Natural killer cell treated with Interleukin-12 subunit alpha and Interleukin-12 subunit beta and Interleukin-15 and Interleukin-18, amount 100 ng/mL, for 72 hours (primary cell): ENCODE measurements around the gene SMPD1. TPM values are rescaled to one million over a fixed set of nuclear protein-coding genes. Genes with fewer than 3 reads are reported as not detected.
"Not testable (repeated sequence)": the region's sequence is repeated elsewhere in the genome, so short reads cannot be mapped to it uniquely, and the experiment has no call there.

ENCODE experiments used
- ATAC-seq, 2 donors: fragments of 150-1000 bp; cut with Tn5 transposase in 1 of 2; sonication (Bioruptor Pico), chemical (Tn5 transposase) in 1 of 2; 2 replicates each; pipeline ENCODE4 v1.10.0; 2021
- DNase-seq: peaks from one replicate; pipeline ENCODE4 v3.0.0; 2022; ENCODE audit warnings: low spot score
- H3K27ac Mint-ChIP-seq, 2 donors: 1 replicate in 1 of 2; 2 replicates in 1 of 2; pipeline ENCODE4 v1.8.0; 2022; ENCODE audit warnings: mixed read lengths in 2 of 2, mild to moderate bottlenecking in 1 of 2, moderate library complexity in 1 of 2
- H3K27me3 Mint-ChIP-seq, 2 donors: 1 replicate in 1 of 2; 2 replicates in 1 of 2; pipeline ENCODE4 v1.8.0; 2022; ENCODE audit warnings: mixed read lengths in 2 of 2
- H3K36me3 Mint-ChIP-seq: one replicate; pipeline ENCODE4 v1.8.0; 2022; ENCODE audit warnings: mixed read lengths
- H3K4me1 Mint-ChIP-seq, 2 donors: 1 replicate in 1 of 2; 2 replicates in 1 of 2; pipeline ENCODE4 v1.8.0; 2022; ENCODE audit warnings: low read depth in 2 of 2, mixed read lengths in 2 of 2, mild to moderate bottlenecking in 1 of 2
- H3K4me3 Mint-ChIP-seq: one replicate; pipeline ENCODE4 v1.8.0; 2022; ENCODE audit warnings: mixed read lengths
- H3K9me3 Mint-ChIP-seq: 2 replicates; pipeline ENCODE4 v1.8.0; 2022; ENCODE audit warnings: mixed read lengths
- total RNA-seq, 2 donors: library from RNA; stranded (reverse); gene quantifications; one replicate each; pipeline ENCODE4 v1.2.3, GENCODE V29; 2022

Gene SMPD1
- total RNA-seq, 2 donors from 2014 or later: 26.4 to 29.1 TPM

- Mint-ChIP-seq H3K27ac (no peak overlapping the region), H3K4me3 (no peak overlapping the region), H3K9me3 (no peaks in the 10 kb centered on the region), H3K4me1 (no peaks in the 10 kb centered on the region), H3K27me3 (no peaks in the 10 kb centered on the region), H3K36me3 (no peaks in the 10 kb centered on the region)
- no peak for ATAC-seq
- DNase-seq: no peak
These were observed 24.6 kb upstream of the SMPD1 start for GRCh38 chr11:6365659-6366058.

- Mint-ChIP-seq H3K36me3 (no peaks in the 10 kb centered on the region), H3K4me1 (no peaks in the 10 kb centered on the region), H3K27ac (no peak overlapping the region), H3K9me3 (no peaks in the 10 kb centered on the region), H3K27me3 (no peaks in the 10 kb centered on the region), H3K4me3 (no peak overlapping the region)
- DNase-seq (no peak), ATAC-seq (no peak)
These were observed 18.4 kb upstream of the SMPD1 start for GRCh38 chr11:6371825-6372224.

GRCh38 chr11:6377902-6378639, 12.2 kb upstream of the SMPD1 start:
- H3K27ac Mint-ChIP-seq: no peak overlapping the region
- H3K9me3 Mint-ChIP-seq: no peaks in the 10 kb centered on the region
- H3K4me3 Mint-ChIP-seq: no peak overlapping the region
- DNase-seq: no peak
- H3K27me3 Mint-ChIP-seq: no peaks in the 10 kb centered on the region
- ATAC-seq: peak; percentile 24 to 61
- H3K4me1 Mint-ChIP-seq: peaks cover 0 to 4% of the 10 kb centered on the region in 2 donors
- no peaks in the 10 kb centered on the region for H3K36me3 Mint-ChIP-seq

- H3K4me3 Mint-ChIP-seq: no peak overlapping the region
- no peaks in the 10 kb centered on the region for H3K36me3 Mint-ChIP-seq
- peaks cover 0 to 4% of the 10 kb centered on the region in 2 donors for H3K4me1 Mint-ChIP-seq
- no peak for DNase-seq
- ATAC-seq: no peak
- no peak overlapping the region for H3K27ac Mint-ChIP-seq
- H3K27me3 Mint-ChIP-seq: no peaks in the 10 kb centered on the region
- no peaks in the 10 kb centered on the region for H3K9me3 Mint-ChIP-seq
These were observed 11.7 kb upstream of the SMPD1 start for GRCh38 chr11:6378640-6378989.

GRCh38 chr11:6385046-6385777, 5.1 kb upstream of the SMPD1 start:
- Mint-ChIP-seq H3K27me3 (no peaks in the 10 kb centered on the region), H3K36me3 (no peaks in the 10 kb centered on the region), H3K9me3 (no peaks in the 10 kb centered on the region), H3K4me1 (peaks cover 12 to 13% of the 10 kb centered on the region in 2 donors), H3K4me3 (no peak overlapping the region), H3K27ac (peak overlapping the region in 1 of 2 donors; percentile 11)
- DNase-seq (no peak), ATAC-seq (no peak)

GRCh38 chr11:6387811-6388599, 2.3 kb upstream of the SMPD1 start:
- Mint-ChIP-seq H3K9me3 (no peaks in the 10 kb centered on the region), H3K4me1 (peaks cover 22 to 24% of the 10 kb centered on the region in 2 donors), H3K27me3 (no peaks in the 10 kb centered on the region), H3K36me3 (no peaks in the 10 kb centered on the region), H3K4me3 (no peak overlapping the region), H3K27ac (peak overlapping the region; percentile 47 to 78)
- DNase-seq: no peak
- ATAC-seq: no peak

GRCh38 chr11:6388748-6389147, 1.5 kb upstream of the SMPD1 start:
- H3K9me3 Mint-ChIP-seq: no peaks in the 10 kb centered on the region
- DNase-seq (no peak), ATAC-seq (no peak)
- peaks cover 26 to 28% of the 10 kb centered on the region in 2 donors for H3K4me1 Mint-ChIP-seq
- peak overlapping the region; percentile 78 to 92 for H3K27ac Mint-ChIP-seq
- H3K27me3 Mint-ChIP-seq: no peaks in the 10 kb centered on the region
- H3K4me3 Mint-ChIP-seq: peak overlapping the region; percentile 90
- H3K36me3 Mint-ChIP-seq: no peaks in the 10 kb centered on the region

- DNase-seq (no peak), ATAC-seq (no peak)
- peak overlapping the region; percentile 78 to 92 for H3K27ac Mint-ChIP-seq
- no peaks in the 10 kb centered on the region for H3K27me3 Mint-ChIP-seq
- peaks cover 21 to 28% of the 10 kb centered on the region in 2 donors for H3K4me1 Mint-ChIP-seq
- no peaks in the 10 kb centered on the region for H3K9me3 Mint-ChIP-seq
- peak overlapping the region; percentile 90 for H3K4me3 Mint-ChIP-seq
- H3K36me3 Mint-ChIP-seq: no peaks in the 10 kb centered on the region
These were observed 620 bp downstream of the SMPD1 start for GRCh38 chr11:6390718-6391469.

GRCh38 chr11:6391537-6392134, 1.4 kb downstream of the SMPD1 start:
- H3K27me3 Mint-ChIP-seq: no peaks in the 10 kb centered on the region
- peaks cover 25 to 34% of the 10 kb centered on the region in 2 donors for H3K4me1 Mint-ChIP-seq
- ATAC-seq: no peak
- peak overlapping the region; percentile 90 for H3K4me3 Mint-ChIP-seq
- H3K36me3 Mint-ChIP-seq: no peaks in the 10 kb centered on the region
- no peaks in the 10 kb centered on the region for H3K9me3 Mint-ChIP-seq
- no peak overlapping the region for H3K27ac Mint-ChIP-seq
- DNase-seq: no peak

GRCh38 chr11:6392251-6392650, 2.0 kb downstream of the SMPD1 start:
- H3K27ac Mint-ChIP-seq: peak overlapping the region in 1 of 2 donors; percentile 78
- not testable (repeated sequence) for H3K36me3 Mint-ChIP-seq

GRCh38 chr11:6393989-6394670, 3.9 kb downstream of the SMPD1 start:
- no peaks in the 10 kb centered on the region for H3K27me3 Mint-ChIP-seq
- no peak overlapping the region for H3K4me3 Mint-ChIP-seq
- H3K36me3 Mint-ChIP-seq: no peaks in the 10 kb centered on the region
- peaks cover 24 to 31% of the 10 kb centered on the region in 2 donors for H3K4me1 Mint-ChIP-seq
- H3K9me3 Mint-ChIP-seq: no peaks in the 10 kb centered on the region
- ATAC-seq (no peak), DNase-seq (no peak)
- no peak overlapping the region for H3K27ac Mint-ChIP-seq

More at GRCh38 chr11:6392251-6392650, 2.0 kb downstream of the SMPD1 start:
- not testable (repeated sequence) for DNase-seq, ATAC-seq, H3K9me3 Mint-ChIP-seq, H3K27me3 Mint-ChIP-seq
- H3K4me1 Mint-ChIP-seq: peaks cover 25 to 34% of the 10 kb centered on the region in 2 donors
- peak overlapping the region; percentile 22 for H3K4me3 Mint-ChIP-seq

GRCh38 chr11:6395470-6396060, 5.3 kb downstream of the SMPD1 start:
- H3K4me1 Mint-ChIP-seq: peaks cover 17 to 23% of the 10 kb centered on the region in 2 donors
- DNase-seq (no peak), ATAC-seq (no peak)
- no peaks in the 10 kb centered on the region for H3K36me3 Mint-ChIP-seq
- H3K27me3 Mint-ChIP-seq: no peaks in the 10 kb centered on the region
- no peaks in the 10 kb centered on the region for H3K9me3 Mint-ChIP-seq
- no peak overlapping the region for H3K4me3 Mint-ChIP-seq
- no peak overlapping the region for H3K27ac Mint-ChIP-seq
